Large intestine (tissue), 1 donor: Measurements from ENCODE around the gene CD200. TPM values are rescaled to one million over a fixed set of nuclear protein-coding genes. Genes with fewer than 3 reads are reported as not detected.

Experiments used
- polyA plus RNA-seq: library from polyadenylated mRNA; unstranded; fragments of 120-200 nt; gene quantifications from one replicate; pipeline ENCODE4 v1.2.1, GENCODE V29; 2013

Gene CD200
- polyA plus RNA-seq, 1 donor: 21.8 TPM

Other genes starting within 250 kb of the CD200 start
- gene C3orf52, start 246.8 kb upstream of the CD200 start, polyA plus RNA-seq: 14.1 TPM
- 3.7 TPM for gene GCSAM, start 199.9 kb upstream of the CD200 start, polyA plus RNA-seq
- 0.33 TPM for gene SLC9C1, start 38.9 kb upstream of the CD200 start, polyA plus RNA-seq
- gene BTLA, start 166.3 kb downstream of the CD200 start, polyA plus RNA-seq: 1.0 TPM
- gene ATG3, start 228.8 kb downstream of the CD200 start, polyA plus RNA-seq: 45.1 TPM
- gene SLC35A5, start 228.9 kb downstream of the CD200 start, polyA plus RNA-seq: 44.4 TPM